Effector memory CD8-positive, alpha-beta T cell (primary cell): ENCODE data around the gene ARHGAP27.
A peak's percentile ranks its signal among the peaks of the same experiment; 100 is the strongest.
"Not testable (repeated sequence)": the region's sequence is repeated elsewhere in the genome, so short reads cannot be mapped to it uniquely, and the experiment has no call there.

Experiments
- ATAC-seq: fragments of 150-1000 bp; cut with Tn5 transposase; replicated peaks from 2 replicates; pipeline ENCODE4 v1.10.0; 2021; ENCODE audit warnings: mild to moderate bottlenecking, moderate library complexity
- DNase-seq, 3 experiments: peaks; one replicate each; pipeline ENCODE4 v3.0.0; 2021
- H3K27ac Mint-ChIP-seq, 2 donors: one replicate each; pipeline ENCODE4 v1.8.0; 2022; ENCODE audit warnings: mild to moderate bottlenecking in 2 of 2, mixed read lengths in 2 of 2, moderate library complexity in 2 of 2
- H3K27me3 Mint-ChIP-seq, 2 donors: one replicate each; pipeline ENCODE4 v1.8.0; 2022; ENCODE audit warnings: mixed read lengths in 2 of 2
- H3K36me3 Mint-ChIP-seq: one replicate; pipeline ENCODE4 v1.8.0; 2022; ENCODE audit warnings: mild to moderate bottlenecking, moderate library complexity, mixed read lengths; ENCODE audit not compliant: insufficient read depth
- H3K4me1 Mint-ChIP-seq, 2 donors: one replicate each; pipeline ENCODE4 v1.8.0; 2022; ENCODE audit warnings: low read depth in 2 of 2, mixed read lengths in 2 of 2
- H3K4me3 Mint-ChIP-seq, 2 donors: one replicate each; pipeline ENCODE4 v1.8.0; 2022; ENCODE audit warnings: mild to moderate bottlenecking in 2 of 2, mixed read lengths in 2 of 2, moderate library complexity in 2 of 2
- H3K9me3 Mint-ChIP-seq, 2 donors: one replicate each; pipeline ENCODE4 v1.8.0; 2022; ENCODE audit warnings: mixed read lengths in 2 of 2
- total RNA-seq, 9 experiments: gene quantifications; one replicate each; lab custom pipeline; 2026; lab: John Stamatoyannopoulos, UW

ARHGAP27 gene, protein sequence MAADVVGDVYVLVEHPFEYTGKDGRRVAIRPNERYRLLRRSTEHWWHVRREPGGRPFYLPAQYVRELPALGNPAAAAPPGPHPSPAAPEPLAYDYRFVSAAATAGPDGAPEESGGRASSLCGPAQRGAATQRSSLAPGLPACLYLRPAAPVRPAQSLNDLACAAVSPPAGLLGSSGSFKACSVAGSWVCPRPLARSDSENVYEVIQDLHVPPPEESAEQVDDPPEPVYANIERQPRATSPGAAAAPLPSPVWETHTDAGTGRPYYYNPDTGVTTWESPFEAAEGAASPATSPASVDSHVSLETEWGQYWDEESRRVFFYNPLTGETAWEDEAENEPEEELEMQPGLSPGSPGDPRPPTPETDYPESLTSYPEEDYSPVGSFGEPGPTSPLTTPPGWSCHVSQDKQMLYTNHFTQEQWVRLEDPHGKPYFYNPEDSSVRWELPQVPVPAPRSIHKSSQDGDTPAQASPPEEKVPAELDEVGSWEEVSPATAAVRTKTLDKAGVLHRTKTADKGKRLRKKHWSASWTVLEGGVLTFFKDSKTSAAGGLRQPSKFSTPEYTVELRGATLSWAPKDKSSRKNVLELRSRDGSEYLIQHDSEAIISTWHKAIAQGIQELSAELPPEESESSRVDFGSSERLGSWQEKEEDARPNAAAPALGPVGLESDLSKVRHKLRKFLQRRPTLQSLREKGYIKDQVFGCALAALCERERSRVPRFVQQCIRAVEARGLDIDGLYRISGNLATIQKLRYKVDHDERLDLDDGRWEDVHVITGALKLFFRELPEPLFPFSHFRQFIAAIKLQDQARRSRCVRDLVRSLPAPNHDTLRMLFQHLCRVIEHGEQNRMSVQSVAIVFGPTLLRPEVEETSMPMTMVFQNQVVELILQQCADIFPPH
- 56.3 to 130 (median 93.4) reads per million in 9 experiments for total RNA-seq

DNA sequence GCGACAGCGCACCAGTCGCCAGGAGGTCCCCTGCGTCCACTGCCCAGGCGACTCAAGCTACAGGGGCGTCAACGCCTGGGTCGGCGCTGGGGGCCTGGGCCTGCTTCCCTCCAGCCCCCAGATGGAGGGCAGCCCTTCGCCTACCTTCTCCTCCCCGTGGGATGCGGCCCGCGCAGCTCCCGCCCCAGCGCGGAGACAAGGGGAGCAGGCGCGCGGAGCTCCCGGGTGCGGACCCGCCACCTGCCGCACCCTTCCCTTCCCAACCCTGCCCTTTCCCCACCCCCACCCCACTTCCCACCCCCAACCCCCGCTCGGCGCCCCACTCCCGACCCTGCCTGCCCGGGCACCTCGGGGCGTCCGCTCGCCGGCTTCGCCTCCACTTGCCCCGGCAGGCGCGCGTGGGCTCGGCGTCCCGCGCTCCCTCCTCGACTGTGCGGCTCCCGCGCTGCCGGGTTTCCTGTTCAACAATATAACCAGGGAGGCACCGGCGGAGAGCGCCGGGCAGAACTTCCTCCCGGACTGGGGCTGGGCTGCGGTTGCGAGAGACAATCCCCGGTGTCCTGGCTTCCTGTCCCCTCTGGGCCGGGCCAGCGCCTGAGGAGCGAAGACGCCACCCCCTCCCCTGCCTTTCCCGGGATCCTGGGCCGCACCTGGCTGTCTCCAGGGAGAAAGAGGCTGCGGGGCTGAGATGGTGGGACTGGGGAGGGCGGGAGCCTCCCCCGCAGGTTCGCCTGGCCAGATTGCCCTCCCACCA lies at the start of gene ARHGAP27:
Gene ARHGAP27, minus strand, starts transcription at position 466 of the 754 bp plus-strand sequence. CDS start 2,591 bp downstream, outside the sequence.
- H3K4me1 Mint-ChIP-seq = peaks cover 19 to 24% of the 10 kb centered on the region in 2 donors
- H3K27me3 Mint-ChIP-seq = no peaks in the 10 kb centered on the region
- no peak for DNase-seq
- H3K4me3 Mint-ChIP-seq = peak within 1 kb of the TSS; percentile 84 to 92
- no peaks in the 10 kb centered on the region for H3K9me3 Mint-ChIP-seq
- ATAC-seq = peak; percentile 29
- peaks cover 14% of the 10 kb centered on the region for H3K36me3 Mint-ChIP-seq
- peak within 1 kb of the TSS in 1 of 2 donors; percentile 87 for H3K27ac Mint-ChIP-seq

- not testable (repeated sequence) for ATAC-seq, DNase-seq, H3K27ac Mint-ChIP-seq, H3K9me3 Mint-ChIP-seq, H3K27me3 Mint-ChIP-seq, H3K4me3 Mint-ChIP-seq
- peaks cover 12 to 18% of the 10 kb centered on the region in 2 donors for H3K4me1 Mint-ChIP-seq
- peaks cover 27% of the 10 kb centered on the region for H3K36me3 Mint-ChIP-seq
Observed at GRCh38 chr17:45482317-45482716, 49.6 kb upstream of the ARHGAP27 start.

- H3K27me3 Mint-ChIP-seq, H3K9me3 Mint-ChIP-seq, ATAC-seq, DNase-seq, H3K27ac Mint-ChIP-seq, H3K4me1 Mint-ChIP-seq, H3K4me3 Mint-ChIP-seq: not testable (repeated sequence)
- peaks cover 58% of the 10 kb centered on the region for H3K36me3 Mint-ChIP-seq
Observed at GRCh38 chr17:45475436-45475835, 42.8 kb upstream of the ARHGAP27 start.

DNA sequence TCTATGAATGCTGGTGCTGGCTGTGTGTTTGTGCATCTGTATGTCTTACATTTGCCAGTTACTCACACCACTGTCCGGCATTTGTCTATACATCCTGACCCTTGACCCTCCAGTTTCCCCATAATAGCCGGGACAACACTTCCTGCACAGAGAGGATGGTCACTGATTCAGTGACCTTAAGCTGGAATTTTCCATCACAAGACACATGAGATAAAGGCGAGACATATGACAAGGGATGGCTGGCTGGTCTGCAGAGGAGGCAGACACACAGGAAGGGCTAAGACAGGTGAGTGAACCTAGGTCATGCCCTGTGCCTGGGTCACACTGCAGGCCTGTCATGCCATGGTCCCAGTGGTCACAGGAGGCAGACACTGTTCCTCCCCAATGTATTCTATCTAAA lies 39.6 kb upstream of the ARHGAP27 start:
- H3K36me3 Mint-ChIP-seq = peaks cover 50% of the 10 kb centered on the region
- H3K9me3 Mint-ChIP-seq, ATAC-seq, DNase-seq, H3K27me3 Mint-ChIP-seq, H3K4me1 Mint-ChIP-seq, H3K27ac Mint-ChIP-seq, H3K4me3 Mint-ChIP-seq: not testable (repeated sequence)

GRCh38 chr17:45469204-45469563 lies 36.5 kb upstream of the ARHGAP27 start:
- not testable (repeated sequence) for DNase-seq, H3K4me3 Mint-ChIP-seq, ATAC-seq

GRCh38 chr17:45468293-45469203 lies 35.9 kb upstream of the ARHGAP27 start:
- H3K27me3 Mint-ChIP-seq, ATAC-seq, DNase-seq, H3K4me3 Mint-ChIP-seq, H3K9me3 Mint-ChIP-seq, H3K27ac Mint-ChIP-seq, H3K4me1 Mint-ChIP-seq: not testable (repeated sequence)
- peaks cover 28% of the 10 kb centered on the region for H3K36me3 Mint-ChIP-seq

More at GRCh38 chr17:45469204-45469563, 36.5 kb upstream of the ARHGAP27 start:
- not testable (repeated sequence) for H3K9me3 Mint-ChIP-seq, H3K27ac Mint-ChIP-seq, H3K27me3 Mint-ChIP-seq, H3K4me1 Mint-ChIP-seq
- H3K36me3 Mint-ChIP-seq = peaks cover 34% of the 10 kb centered on the region

DNA sequence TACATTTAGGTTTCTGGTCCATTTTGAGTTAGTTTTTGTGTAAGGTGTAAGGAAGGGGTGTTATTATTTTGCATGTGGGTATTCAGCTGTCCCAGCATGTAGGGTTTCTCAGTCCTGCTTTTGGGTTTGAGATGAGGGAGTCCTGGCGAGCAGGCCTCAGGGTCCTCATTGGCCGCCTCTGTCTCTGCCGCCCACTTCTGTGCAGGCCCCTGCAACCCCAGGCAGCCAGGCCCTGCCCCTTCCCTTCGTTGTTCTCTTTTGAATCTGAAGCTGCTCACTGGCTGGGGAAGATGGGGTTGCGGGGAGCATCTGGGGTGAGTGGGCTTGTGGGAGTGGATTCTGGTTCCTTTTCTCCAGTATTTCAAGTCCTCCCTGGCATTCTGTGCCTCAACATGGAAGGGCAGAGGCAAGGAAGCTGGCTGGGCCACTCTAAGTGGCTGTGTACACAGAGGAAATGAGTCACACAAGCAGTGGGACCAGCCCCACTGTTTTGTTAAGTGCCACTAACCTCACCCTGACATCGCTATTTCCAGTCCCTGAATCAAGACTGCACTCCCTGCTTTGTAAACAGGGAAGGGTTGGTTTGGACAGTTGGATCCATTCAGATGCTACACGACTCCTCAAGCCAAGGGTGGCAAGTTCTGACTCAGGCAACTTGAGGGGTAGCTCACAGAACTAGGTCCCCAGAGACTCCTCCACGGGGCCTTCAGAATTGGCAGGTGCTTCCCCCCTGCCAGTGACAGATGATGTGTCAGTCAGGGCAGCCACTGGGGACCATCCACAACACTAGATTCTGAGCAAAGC lies 29.1 kb upstream of the ARHGAP27 start:
- peak overlapping the region; percentile 11 to 40 for H3K4me3 Mint-ChIP-seq
- H3K27me3 Mint-ChIP-seq, H3K4me1 Mint-ChIP-seq, H3K9me3 Mint-ChIP-seq: not testable (repeated sequence)
- DNase-seq (peak; percentile 10 to 17 (median 14)), ATAC-seq (peak; percentile 92)
- H3K36me3 Mint-ChIP-seq = peaks cover 21% of the 10 kb centered on the region
- H3K27ac Mint-ChIP-seq = peak overlapping the region; percentile 62 to 89

DNA sequence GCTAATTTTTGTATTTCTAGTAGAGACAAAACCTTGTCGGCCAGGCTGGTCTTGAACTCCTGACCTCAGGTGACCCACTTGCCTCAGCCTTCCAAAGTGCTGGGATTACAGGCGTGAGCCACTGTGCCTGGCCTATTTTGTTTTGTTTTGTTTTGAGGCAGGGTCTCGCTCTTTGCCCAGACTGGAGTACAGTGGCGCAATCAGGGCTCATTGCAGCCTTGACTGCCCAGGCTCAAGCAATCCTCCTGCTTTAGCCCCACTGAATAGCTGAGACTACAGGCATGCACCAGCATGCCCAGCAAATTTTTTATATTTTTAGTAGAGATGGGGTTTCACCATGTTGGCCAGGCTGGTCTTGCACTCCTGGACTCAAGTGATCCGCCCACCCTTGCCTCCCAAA lies 27.8 kb upstream of the ARHGAP27 start:
- not testable (repeated sequence) for DNase-seq, H3K4me3 Mint-ChIP-seq, ATAC-seq, H3K9me3 Mint-ChIP-seq, H3K27me3 Mint-ChIP-seq, H3K4me1 Mint-ChIP-seq
- H3K36me3 Mint-ChIP-seq = peaks cover 30% of the 10 kb centered on the region
- H3K27ac Mint-ChIP-seq = peak overlapping the region; percentile 62 to 89

DNA sequence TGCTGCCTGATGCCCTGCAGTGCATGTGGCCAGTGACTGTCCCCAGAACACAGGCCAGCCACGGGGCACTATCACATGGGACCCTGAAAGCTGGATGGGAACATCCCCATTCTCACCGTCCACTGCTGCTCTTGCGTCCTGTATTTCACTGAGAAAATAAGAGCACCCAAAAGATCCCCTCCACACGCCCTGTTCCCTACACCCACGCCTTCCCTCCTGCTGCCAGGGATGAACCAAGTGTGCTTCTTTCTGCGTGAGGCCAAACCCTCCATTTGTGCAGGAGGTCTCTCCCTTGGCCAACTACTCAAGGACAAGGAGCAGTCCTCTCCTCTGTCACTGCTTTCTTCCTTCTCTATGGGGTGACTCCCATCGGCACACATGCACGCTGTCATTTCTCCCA lies 21.7 kb upstream of the ARHGAP27 start:
- H3K27me3 Mint-ChIP-seq, DNase-seq, H3K4me3 Mint-ChIP-seq, H3K9me3 Mint-ChIP-seq, ATAC-seq: not testable (repeated sequence)
- H3K36me3 Mint-ChIP-seq = peaks cover 45% of the 10 kb centered on the region
- H3K27ac Mint-ChIP-seq = peak overlapping the region in 1 of 2 donors; percentile 75
- peaks cover 7 to 16% of the 10 kb centered on the region in 2 donors for H3K4me1 Mint-ChIP-seq

DNA sequence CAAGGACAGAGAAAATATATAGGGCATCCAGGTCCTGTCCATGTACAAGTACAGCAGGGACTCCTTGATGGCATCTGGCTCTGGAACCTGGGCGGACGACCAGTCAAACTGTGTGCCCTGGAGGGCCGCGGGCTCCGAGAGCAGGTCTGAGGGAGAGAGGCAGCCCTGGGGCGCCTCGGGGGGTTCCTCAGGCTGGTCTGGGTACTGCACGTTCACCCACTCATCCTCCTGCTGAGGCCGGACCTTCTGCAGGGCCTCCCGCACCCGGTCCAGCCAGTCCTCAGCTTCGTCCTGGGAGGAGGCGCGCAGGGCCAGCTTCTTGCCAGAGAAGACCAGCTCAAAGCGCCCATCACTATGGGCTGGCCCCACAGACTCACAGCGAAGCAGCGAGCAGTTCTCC lies 21.1 kb upstream of the ARHGAP27 start:
- not testable (repeated sequence) for H3K4me3 Mint-ChIP-seq, H3K27me3 Mint-ChIP-seq, DNase-seq, H3K9me3 Mint-ChIP-seq, H3K27ac Mint-ChIP-seq, ATAC-seq
- Mint-ChIP-seq H3K4me1 (peaks cover 7 to 14% of the 10 kb centered on the region in 2 donors), H3K36me3 (peaks cover 45% of the 10 kb centered on the region)

DNA sequence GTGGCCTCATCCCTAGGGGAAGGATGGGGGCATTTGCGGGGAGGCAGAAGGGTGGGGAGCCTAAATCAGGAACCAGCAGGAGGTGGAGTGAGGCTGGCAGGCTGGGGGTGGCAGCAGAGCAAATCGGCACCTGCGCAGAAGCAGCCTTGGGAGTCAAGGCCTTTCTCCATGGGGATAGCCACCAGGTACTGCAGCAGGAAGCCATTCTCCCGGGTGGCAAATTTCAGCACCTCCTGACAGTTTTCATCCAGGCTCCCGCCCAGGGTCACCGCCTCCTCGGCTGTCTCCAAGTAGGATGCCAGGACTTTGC lies 20.5 kb upstream of the ARHGAP27 start:
- H3K9me3 Mint-ChIP-seq, ATAC-seq, DNase-seq, H3K4me3 Mint-ChIP-seq, H3K27me3 Mint-ChIP-seq: not testable (repeated sequence)
- peaks cover 40% of the 10 kb centered on the region for H3K36me3 Mint-ChIP-seq
- H3K4me1 Mint-ChIP-seq = peaks cover 7 to 14% of the 10 kb centered on the region in 2 donors
- H3K27ac Mint-ChIP-seq = peak overlapping the region in 1 of 2 donors; percentile 82
